SK-N-SH (cell line): ENCODE measurements around the gene ZNF555. TPM values are rescaled to one million over a fixed set of nuclear protein-coding genes. Genes with fewer than 3 reads are reported as not detected.

Experiments
- CTCF ChIA-PET: fragments of 300-600, 350-600 bp; formaldehyde crosslinking; extraction: SDS; loops from one replicate; lab custom pipeline; 2021; lab: Yijun Ruan, JAX
- POLR2A ChIA-PET: fragments of 350-600 bp; sonication (Branson Sonifier 250); formaldehyde crosslinking; extraction: SDS; loops from one replicate; lab custom pipeline; 2020; ENCODE audit warnings: antibody characterized with exemption, inconsistent platforms; lab: Yijun Ruan, JAX
- DNase-seq: peaks from one replicate; pipeline ENCODE4 v3.0.0; 2012
- H2AFZ ChIP-seq: fragments of 200-600 bp; sonication (generic); 2 replicates; pipeline ENCODE4 v1.8.1; 2016; ENCODE audit warnings: antibody characterized with exemption, mild to moderate bottlenecking, low read depth
- H3F3A ChIP-seq: fragments of 200-600 bp; sonication (generic); replicated peaks from 2 replicates; pipeline ENCODE3; 2016; ENCODE audit warnings: antibody characterized with exemption, mild to moderate bottlenecking; ENCODE audit not compliant: insufficient read depth
- H3K27ac ChIP-seq, 2 experiments: fragments of 200-500 bp in 1 of 2; fragments of 200-600 bp in 1 of 2; sonication (Bioruptor generic) in 1 of 2; sonication (generic), shearing (Covaris generic) in 1 of 2; 2 replicates each; pipeline versions ENCODE4 v1.5.1 to v1.6.1; 2014 to 2016; ENCODE audit warnings: low read depth in 2 of 2, inconsistent platforms in 1 of 2, low read length in 1 of 2, mild to moderate bottlenecking in 1 of 2, mixed read lengths in 1 of 2
- H3K27me3 ChIP-seq: fragments of 200-600 bp; sonication (generic), shearing (Covaris generic); 2 replicates; pipeline ENCODE4 v1.6.1; 2016; ENCODE audit warnings: mixed run types; ENCODE audit not compliant: insufficient read depth
- H3K36me3 ChIP-seq, 2 experiments: fragments of 200-500 bp in 1 of 2; fragments of 200-600 bp in 1 of 2; sonication (Bioruptor generic) in 1 of 2; sonication (generic) in 1 of 2; replicated peaks in 1 of 2; 2 replicates each; pipeline versions ENCODE3 to v1.5.1; 2014 to 2016; ENCODE audit warnings: low read length in 1 of 2, mild to moderate bottlenecking in 1 of 2; ENCODE audit not compliant: insufficient read depth in 2 of 2, control insufficient read depth in 1 of 2
- H3K4me1 ChIP-seq, 2 experiments: fragments of 200-500 bp in 1 of 2; fragments of 200-600 bp in 1 of 2; sonication (Bioruptor generic) in 1 of 2; sonication (generic), shearing (Covaris generic) in 1 of 2; 2 replicates each; pipeline versions ENCODE4 v1.5.1 to v1.6.1; 2014 to 2016; ENCODE audit warnings: low read depth in 1 of 2, low read length in 1 of 2, mixed run types in 1 of 2; ENCODE audit not compliant: insufficient read depth in 2 of 2, control insufficient read depth in 1 of 2
- H3K4me2 ChIP-seq: fragments of 200-600 bp; sonication (generic), shearing (Covaris generic); 2 replicates; pipeline ENCODE4 v1.6.1; 2017; ENCODE audit warnings: mixed run types
- H3K4me3 ChIP-seq, 2 experiments: fragments of 200-500 bp in 1 of 2; fragments of 200-600 bp in 1 of 2; sonication (Bioruptor generic) in 1 of 2; sonication (generic), shearing (Covaris generic) in 1 of 2; 2 replicates each; pipeline versions ENCODE4 v1.5.1 to v1.8.1; 2014 to 2016; ENCODE audit warnings: low read depth in 2 of 2, inconsistent platforms in 1 of 2, low read length in 1 of 2, mild to moderate bottlenecking in 1 of 2, mixed read lengths in 1 of 2, moderate library complexity in 1 of 2
- H3K79me2 ChIP-seq: fragments of 200-600 bp; sonication (generic); 2 replicates; pipeline ENCODE4 v1.8.1; 2017; ENCODE audit warnings: mild to moderate bottlenecking; ENCODE audit not compliant: insufficient read depth
- H3K9ac ChIP-seq: fragments of 200-600 bp; sonication (generic); 2 replicates; pipeline ENCODE4 v1.6.1; 2017; ENCODE audit warnings: mixed run types
- H3K9me2 ChIP-seq: fragments of 200-600 bp; sonication (generic); 2 replicates; pipeline ENCODE4 v1.6.1; 2017; ENCODE audit warnings: mixed run types
- H3K9me3 ChIP-seq: fragments of 200-600 bp; sonication (generic); 2 replicates; pipeline ENCODE4 v1.6.1; 2017; ENCODE audit warnings: mixed run types, mild to moderate bottlenecking, moderate library complexity
- H4K20me1 ChIP-seq: fragments of 200-600 bp; sonication (generic); 2 replicates; pipeline ENCODE4 v1.6.1; 2017; ENCODE audit warnings: mild to moderate bottlenecking, mixed run types; ENCODE audit not compliant: insufficient read depth
- CHD2 ChIP-seq: fragments of 150-350 bp; IDR thresholded peaks from 2 replicates; pipeline ENCODE4 v1.6.1; 2018; ENCODE audit warnings: low read length; ENCODE audit not compliant: partially characterized antibody
- ELF1 ChIP-seq: IDR thresholded peaks from 2 replicates; pipeline ENCODE4 v1.4.0; 2012
- FOSL2 ChIP-seq: IDR thresholded peaks from 2 replicates; pipeline ENCODE4 v1.4.0; 2012; ENCODE audit warnings: low read depth, mild to moderate bottlenecking, moderate library complexity, borderline replicate concordance
- FOXM1 ChIP-seq: IDR thresholded peaks from 2 replicates; pipeline ENCODE4 v1.4.0; 2012; ENCODE audit warnings: low read depth, mild to moderate bottlenecking
- GABPA ChIP-seq: IDR thresholded peaks from 2 replicates; pipeline ENCODE4 v1.4.0; 2012; ENCODE audit warnings: low read depth, mild to moderate bottlenecking
- GATA2 ChIP-seq: sonication (generic); formaldehyde crosslinking; IDR thresholded peaks from 2 replicates; pipeline ENCODE4 v1.5.0; 2020; ENCODE audit warnings: mild to moderate bottlenecking, missing genetic modification reagents
- MEF2A ChIP-seq: IDR thresholded peaks from 2 replicates; pipeline ENCODE4 v1.4.0; 2012; ENCODE audit warnings: low read depth, borderline replicate concordance
- POLR2AphosphoS5 ChIP-seq: IDR thresholded peaks from 2 replicates; pipeline ENCODE4 v1.6.1; 2012; ENCODE audit warnings: low read depth, low read length
- RAD21 ChIP-seq: IDR thresholded peaks from 2 replicates; pipeline ENCODE4 v1.6.1; 2012; ENCODE audit warnings: mild to moderate bottlenecking, low read length
- RCOR1 ChIP-seq: fragments of 150-350 bp; IDR thresholded peaks from 2 replicates; pipeline ENCODE4 v1.6.1; 2017; ENCODE audit warnings: antibody characterized with exemption, low read length
- RFX5 ChIP-seq: IDR thresholded peaks from 2 replicates; pipeline ENCODE4 v1.6.1; 2012; ENCODE audit warnings: mild to moderate bottlenecking, improper control_type of control experiment, low read length
- RXRA ChIP-seq: IDR thresholded peaks from 2 replicates; pipeline ENCODE4 v1.4.0; 2012; ENCODE audit warnings: low read depth, mild to moderate bottlenecking, borderline replicate concordance
- SMC3 ChIP-seq: IDR thresholded peaks from 2 replicates; pipeline ENCODE4 v1.6.1; 2012; ENCODE audit warnings: low read depth, low read length, improper control_type of control experiment
- TAF1 ChIP-seq: IDR thresholded peaks from 2 replicates; pipeline ENCODE4 v1.6.1; 2012; ENCODE audit warnings: low read depth, mild to moderate bottlenecking, low read length, moderate library complexity, borderline replicate concordance
- TEAD4 ChIP-seq: IDR thresholded peaks from 2 replicates; pipeline ENCODE4 v1.4.0; 2012; ENCODE audit warnings: mild to moderate bottlenecking, borderline replicate concordance; ENCODE audit not compliant: insufficient read depth
- WGBS: methylation state at CpG from one replicate; pipeline ENCODE4 v1.1.6; 2017; ENCODE audit warnings: low lambda C conversion rate; 5-methylcytosine and 5-hydroxymethylcytosine counted together
- polyA plus RNA-seq, 3 experiments: library from polyadenylated mRNA; depleted of rRNA; stranded (reverse); fragments of >200 nt; gene quantifications; 2 replicates each; pipeline ENCODE4 v1.2.3, GENCODE V29; 2012
- TF ChIP-seq, protein P1 (sequence below): IDR thresholded peaks from 2 replicates; pipeline ENCODE4 v1.4.0; 2012; ENCODE audit warnings: low read depth, borderline replicate concordance
- TF ChIP-seq, protein P2 (sequence below): IDR thresholded peaks from 2 replicates; pipeline ENCODE4; 2012
- TF ChIP-seq, protein P3 (sequence below): fragments of 200-600 bp; sonication (generic); IDR thresholded peaks from 2 replicates; pipeline ENCODE4 v1.6.1; 2017; ENCODE audit warnings: antibody characterized with exemption, mild to moderate bottlenecking, moderate library complexity
- TF ChIP-seq, protein P4 (sequence below): fragments of 150-350 bp; IDR thresholded peaks from 2 replicates; pipeline ENCODE4 v1.6.1; 2017; ENCODE audit warnings: antibody characterized with exemption, low read length, low read depth, borderline replicate concordance
- TF ChIP-seq, protein P5 (sequence below): IDR thresholded peaks from 2 replicates; pipeline ENCODE4 v1.4.0; 2012; ENCODE audit warnings: low read depth, borderline replicate concordance

ZNF555 gene
- polyA plus RNA-seq, 1 of the 3 experiments (the other 2 are of a cell fraction): 1.4 TPM

DNA sequence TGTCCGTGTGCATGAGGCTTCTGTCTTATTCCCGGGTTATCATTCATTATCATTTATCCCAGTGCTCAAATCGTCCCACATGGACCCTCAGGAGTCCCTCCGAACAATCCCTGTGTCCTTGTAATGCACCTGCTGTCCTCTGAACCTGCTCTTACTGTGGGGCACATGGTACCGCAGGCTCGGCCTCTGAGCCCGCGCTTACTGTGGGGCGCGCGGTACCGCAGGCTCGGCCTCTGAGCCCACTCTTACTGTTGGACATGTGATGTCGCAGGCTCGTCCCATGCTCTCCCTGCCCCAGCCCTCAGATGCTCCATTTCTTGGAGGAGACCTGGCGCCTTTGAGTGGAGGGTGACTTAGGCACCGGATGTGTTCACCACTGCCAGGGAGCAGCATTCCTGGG is 38.4 kb upstream of the ZNF555 start:
- 93% methylated on average over 14 of the region's 17 CpGs for whole genome bisulfite sequencing
- POLR2A ChIA-PET: no interaction called here

More for the DNA sequence above, 38.4 kb upstream of the ZNF555 start:
- no peaks in the 10 kb centered on the region for H3K9me3 ChIP-seq
- no peaks in the 10 kb centered on the region for H3F3A ChIP-seq
- no peak overlapping the region for H2AFZ ChIP-seq
- no peak overlapping the region for H3K9ac ChIP-seq
- H3K36me3 ChIP-seq: peaks cover 4 to 63% of the 10 kb centered on the region in 2 experiments
- no peaks in the 10 kb centered on the region for H3K27me3 ChIP-seq
- CTCF ChIA-PET: no interaction called here
- H3K27ac ChIP-seq: no peak overlapping the region
- H4K20me1 ChIP-seq: no peaks in the 10 kb centered on the region
- peak; percentile 10 for DNase-seq
- no peaks in the 10 kb centered on the region for H3K9me2 ChIP-seq
- H3K4me2 ChIP-seq: no peak overlapping the region
- H3K79me2 ChIP-seq: no peaks in the 10 kb centered on the region
- TF ChIP-seq TEAD4 (no peak), TAF1 (no peak), MEF2A (no peak), FOXM1 (no peak), SMC3 (no peak), GABPA (no peak), GATA2 (CRISPR knock-in tag) (no peak), CHD2 (no peak), ELF1 (no peak), RXRA (no peak), RFX5 (no peak), RCOR1 (no peak), RAD21 (no peak), FOSL2 (no peak), POLR2AphosphoS5 (no peak)
- TF ChIP-seq, protein P1, sequence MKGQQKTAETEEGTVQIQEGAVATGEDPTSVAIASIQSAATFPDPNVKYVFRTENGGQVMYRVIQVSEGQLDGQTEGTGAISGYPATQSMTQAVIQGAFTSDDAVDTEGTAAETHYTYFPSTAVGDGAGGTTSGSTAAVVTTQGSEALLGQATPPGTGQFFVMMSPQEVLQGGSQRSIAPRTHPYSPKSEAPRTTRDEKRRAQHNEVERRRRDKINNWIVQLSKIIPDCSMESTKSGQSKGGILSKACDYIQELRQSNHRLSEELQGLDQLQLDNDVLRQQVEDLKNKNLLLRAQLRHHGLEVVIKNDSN: no peak
- TF ChIP-seq, protein P2, sequence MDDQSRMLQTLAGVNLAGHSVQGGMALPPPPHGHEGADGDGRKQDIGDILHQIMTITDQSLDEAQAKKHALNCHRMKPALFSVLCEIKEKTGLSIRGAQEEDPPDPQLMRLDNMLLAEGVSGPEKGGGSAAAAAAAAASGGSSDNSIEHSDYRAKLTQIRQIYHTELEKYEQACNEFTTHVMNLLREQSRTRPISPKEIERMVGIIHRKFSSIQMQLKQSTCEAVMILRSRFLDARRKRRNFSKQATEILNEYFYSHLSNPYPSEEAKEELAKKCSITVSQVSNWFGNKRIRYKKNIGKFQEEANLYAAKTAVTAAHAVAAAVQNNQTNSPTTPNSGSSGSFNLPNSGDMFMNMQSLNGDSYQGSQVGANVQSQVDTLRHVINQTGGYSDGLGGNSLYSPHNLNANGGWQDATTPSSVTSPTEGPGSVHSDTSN: no peak
- TF ChIP-seq, protein P3, sequence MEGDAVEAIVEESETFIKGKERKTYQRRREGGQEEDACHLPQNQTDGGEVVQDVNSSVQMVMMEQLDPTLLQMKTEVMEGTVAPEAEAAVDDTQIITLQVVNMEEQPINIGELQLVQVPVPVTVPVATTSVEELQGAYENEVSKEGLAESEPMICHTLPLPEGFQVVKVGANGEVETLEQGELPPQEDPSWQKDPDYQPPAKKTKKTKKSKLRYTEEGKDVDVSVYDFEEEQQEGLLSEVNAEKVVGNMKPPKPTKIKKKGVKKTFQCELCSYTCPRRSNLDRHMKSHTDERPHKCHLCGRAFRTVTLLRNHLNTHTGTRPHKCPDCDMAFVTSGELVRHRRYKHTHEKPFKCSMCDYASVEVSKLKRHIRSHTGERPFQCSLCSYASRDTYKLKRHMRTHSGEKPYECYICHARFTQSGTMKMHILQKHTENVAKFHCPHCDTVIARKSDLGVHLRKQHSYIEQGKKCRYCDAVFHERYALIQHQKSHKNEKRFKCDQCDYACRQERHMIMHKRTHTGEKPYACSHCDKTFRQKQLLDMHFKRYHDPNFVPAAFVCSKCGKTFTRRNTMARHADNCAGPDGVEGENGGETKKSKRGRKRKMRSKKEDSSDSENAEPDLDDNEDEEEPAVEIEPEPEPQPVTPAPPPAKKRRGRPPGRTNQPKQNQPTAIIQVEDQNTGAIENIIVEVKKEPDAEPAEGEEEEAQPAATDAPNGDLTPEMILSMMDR: no peak
- TF ChIP-seq, protein P4, sequence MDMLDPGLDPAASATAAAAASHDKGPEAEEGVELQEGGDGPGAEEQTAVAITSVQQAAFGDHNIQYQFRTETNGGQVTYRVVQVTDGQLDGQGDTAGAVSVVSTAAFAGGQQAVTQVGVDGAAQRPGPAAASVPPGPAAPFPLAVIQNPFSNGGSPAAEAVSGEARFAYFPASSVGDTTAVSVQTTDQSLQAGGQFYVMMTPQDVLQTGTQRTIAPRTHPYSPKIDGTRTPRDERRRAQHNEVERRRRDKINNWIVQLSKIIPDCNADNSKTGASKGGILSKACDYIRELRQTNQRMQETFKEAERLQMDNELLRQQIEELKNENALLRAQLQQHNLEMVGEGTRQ: no peak
- TF ChIP-seq, protein P5, sequence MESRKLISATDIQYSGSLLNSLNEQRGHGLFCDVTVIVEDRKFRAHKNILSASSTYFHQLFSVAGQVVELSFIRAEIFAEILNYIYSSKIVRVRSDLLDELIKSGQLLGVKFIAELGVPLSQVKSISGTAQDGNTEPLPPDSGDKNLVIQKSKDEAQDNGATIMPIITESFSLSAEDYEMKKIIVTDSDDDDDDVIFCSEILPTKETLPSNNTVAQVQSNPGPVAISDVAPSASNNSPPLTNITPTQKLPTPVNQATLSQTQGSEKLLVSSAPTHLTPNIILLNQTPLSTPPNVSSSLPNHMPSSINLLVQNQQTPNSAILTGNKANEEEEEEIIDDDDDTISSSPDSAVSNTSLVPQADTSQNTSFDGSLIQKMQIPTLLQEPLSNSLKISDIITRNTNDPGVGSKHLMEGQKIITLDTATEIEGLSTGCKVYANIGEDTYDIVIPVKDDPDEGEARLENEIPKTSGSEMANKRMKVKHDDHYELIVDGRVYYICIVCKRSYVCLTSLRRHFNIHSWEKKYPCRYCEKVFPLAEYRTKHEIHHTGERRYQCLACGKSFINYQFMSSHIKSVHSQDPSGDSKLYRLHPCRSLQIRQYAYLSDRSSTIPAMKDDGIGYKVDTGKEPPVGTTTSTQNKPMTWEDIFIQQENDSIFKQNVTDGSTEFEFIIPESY: no peak
- no peaks in the 10 kb centered on the region for H3K4me1 ChIP-seq
- no peak overlapping the region for H3K4me3 ChIP-seq
